ENCODE data around the gene NPFFR1. TPM values are rescaled to one million over a fixed set of nuclear protein-coding genes. Genes with fewer than 3 reads are reported as not detected.
A peak's percentile ranks its signal among the peaks of the same experiment; 100 is the strongest.

Gene NPFFR1
- total RNA-seq, 3 donors from 2014 or later: 0.44 TPM; not detected in 2

DNA sequence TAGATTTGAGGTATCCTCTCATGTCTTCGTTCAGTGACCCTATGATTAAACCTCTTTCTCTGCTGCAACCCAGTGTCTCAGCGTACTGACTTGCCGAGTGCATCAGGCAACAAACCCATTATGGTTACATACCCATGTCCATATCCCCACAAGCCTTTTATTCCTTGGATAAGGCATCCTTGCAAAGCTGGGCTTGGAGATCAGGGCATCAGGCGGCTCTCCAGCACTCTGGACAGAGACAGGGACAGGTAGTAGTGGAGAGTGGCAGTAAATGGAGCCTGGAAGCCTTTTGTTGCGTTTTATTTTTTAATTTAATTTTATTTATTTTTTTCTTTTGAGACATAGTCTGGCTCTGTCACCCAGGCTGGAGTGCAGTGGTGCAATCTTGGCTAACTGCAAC, 32.0 kb upstream of the NPFFR1 start:
- TF ChIP-seq POLR2A (IDR thresholded peaks at IDR 0.05): no peak
- TF ChIP-seq, protein P1, sequence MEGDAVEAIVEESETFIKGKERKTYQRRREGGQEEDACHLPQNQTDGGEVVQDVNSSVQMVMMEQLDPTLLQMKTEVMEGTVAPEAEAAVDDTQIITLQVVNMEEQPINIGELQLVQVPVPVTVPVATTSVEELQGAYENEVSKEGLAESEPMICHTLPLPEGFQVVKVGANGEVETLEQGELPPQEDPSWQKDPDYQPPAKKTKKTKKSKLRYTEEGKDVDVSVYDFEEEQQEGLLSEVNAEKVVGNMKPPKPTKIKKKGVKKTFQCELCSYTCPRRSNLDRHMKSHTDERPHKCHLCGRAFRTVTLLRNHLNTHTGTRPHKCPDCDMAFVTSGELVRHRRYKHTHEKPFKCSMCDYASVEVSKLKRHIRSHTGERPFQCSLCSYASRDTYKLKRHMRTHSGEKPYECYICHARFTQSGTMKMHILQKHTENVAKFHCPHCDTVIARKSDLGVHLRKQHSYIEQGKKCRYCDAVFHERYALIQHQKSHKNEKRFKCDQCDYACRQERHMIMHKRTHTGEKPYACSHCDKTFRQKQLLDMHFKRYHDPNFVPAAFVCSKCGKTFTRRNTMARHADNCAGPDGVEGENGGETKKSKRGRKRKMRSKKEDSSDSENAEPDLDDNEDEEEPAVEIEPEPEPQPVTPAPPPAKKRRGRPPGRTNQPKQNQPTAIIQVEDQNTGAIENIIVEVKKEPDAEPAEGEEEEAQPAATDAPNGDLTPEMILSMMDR (IDR thresholded peaks at IDR 0.05): no peak
- TF ChIP-seq POLR2AphosphoS5 (IDR thresholded peaks at IDR 0.05): no peak
- Histone ChIP-seq H3K27me3 (no peaks in the 10 kb centered on the region), H3K36me3 (no peaks in the 10 kb centered on the region), H3K27ac (no peak overlapping the region), H3K4me3 (no peak overlapping the region), H3K4me1 (no peaks in the 10 kb centered on the region), H3K9me3 (no peaks in the 10 kb centered on the region)
- no peak for DNase-seq (ENCODE audit: low spot score in 2 of 2)
- intact Hi-C loops (cut with DNase I; ENCODE audit: low total_unique reads): no loop called here

DNA sequence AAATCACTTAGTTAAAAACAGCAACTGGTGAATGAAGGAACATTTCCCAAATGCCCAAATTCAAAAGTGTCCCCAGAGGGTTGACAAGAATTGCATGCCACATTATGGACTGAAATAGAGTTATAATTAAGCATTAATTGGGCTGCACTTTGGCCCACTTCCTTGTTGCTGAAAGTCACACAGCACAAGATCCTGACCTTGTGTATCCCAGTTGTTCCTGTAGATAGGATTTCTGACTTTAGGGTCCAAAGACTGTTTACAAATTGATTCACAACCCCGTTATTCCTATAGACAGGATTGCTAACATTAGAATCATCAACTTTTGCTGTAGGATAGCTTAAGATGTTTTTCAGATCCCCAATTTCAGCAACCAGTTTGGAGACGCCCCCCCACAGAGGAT, 31.5 kb upstream of the NPFFR1 start:
- H3K9me3 ChIP-seq: no peaks in the 10 kb centered on the region
- TF ChIP-seq, protein P1 (IDR thresholded peaks at IDR 0.05): no peak
- TF ChIP-seq POLR2A (IDR thresholded peaks at IDR 0.05) (no peak), POLR2AphosphoS5 (IDR thresholded peaks at IDR 0.05) (no peak)
- no peak for DNase-seq (ENCODE audit: low spot score in 2 of 2)
- intact Hi-C loops (cut with DNase I; ENCODE audit: low total_unique reads): no loop called here
- H3K27me3 ChIP-seq: no peaks in the 10 kb centered on the region
- no peak overlapping the region for H3K27ac ChIP-seq
- no peaks in the 10 kb centered on the region for H3K36me3 ChIP-seq
- H3K4me1 ChIP-seq: no peaks in the 10 kb centered on the region
- H3K4me3 ChIP-seq: no peak overlapping the region

DNA sequence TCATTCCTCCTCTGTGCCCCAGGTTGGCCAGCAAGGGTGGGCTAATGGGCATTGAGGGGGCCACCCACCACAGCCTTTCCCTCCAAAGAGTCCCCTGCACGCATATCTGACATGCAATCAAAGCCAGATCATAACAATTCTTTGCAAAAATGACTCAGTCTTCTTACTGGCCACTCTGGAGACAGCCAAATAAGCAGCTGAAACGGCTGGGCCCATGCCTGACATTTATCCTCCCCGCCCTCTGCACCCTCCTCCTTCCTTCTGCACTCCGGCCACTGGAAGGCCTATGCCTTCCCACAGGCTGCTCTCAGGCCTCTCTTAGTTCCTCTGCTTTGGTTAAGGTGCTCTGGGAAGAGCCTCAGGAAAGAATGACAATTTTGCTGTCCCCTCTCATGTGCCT, 29.2 kb upstream of the NPFFR1 start:
- Histone ChIP-seq H3K4me3 (no peak overlapping the region), H3K27ac (peak overlapping the region in 1 of 2 donors; percentile 25)

DNA sequence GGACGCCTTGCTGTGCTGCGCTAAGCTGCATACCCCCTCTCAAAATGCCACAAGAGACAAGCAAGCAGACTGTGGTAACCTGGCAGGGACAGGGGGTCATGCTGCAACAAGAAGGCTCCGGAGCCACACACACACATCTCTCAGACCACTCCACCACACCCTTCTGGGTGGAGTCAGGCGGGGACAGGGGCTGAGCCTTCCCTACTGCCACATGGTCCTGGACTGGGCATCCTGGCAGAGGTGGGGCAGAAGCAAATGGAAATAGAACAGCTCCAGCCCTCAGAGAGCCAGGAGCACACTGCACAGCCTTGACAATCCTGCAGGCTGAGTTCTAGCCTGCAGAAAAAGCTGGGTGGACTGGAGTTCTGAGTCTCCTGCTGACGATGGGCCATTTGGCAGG, 28.4 kb upstream of the NPFFR1 start:
- Histone ChIP-seq H3K27ac (no peak overlapping the region), H3K4me1 (no peaks in the 10 kb centered on the region), H3K27me3 (no peaks in the 10 kb centered on the region), H3K36me3 (no peaks in the 10 kb centered on the region), H3K9me3 (no peaks in the 10 kb centered on the region), H3K4me3 (no peak overlapping the region)
- TF ChIP-seq POLR2A (IDR thresholded peaks at IDR 0.05): no peak
- intact Hi-C loops (cut with DNase I; ENCODE audit: low total_unique reads): no loop called here
- DNase-seq (ENCODE audit: low spot score in 2 of 2): no peak

More for the DNA sequence above, 29.2 kb upstream of the NPFFR1 start:
- Histone ChIP-seq H3K36me3 (no peaks in the 10 kb centered on the region), H3K4me1 (no peaks in the 10 kb centered on the region), H3K27me3 (no peaks in the 10 kb centered on the region), H3K9me3 (no peaks in the 10 kb centered on the region)
- intact Hi-C loops (cut with DNase I; ENCODE audit: low total_unique reads): no loop called here
- TF ChIP-seq, protein P1 (IDR thresholded peaks at IDR 0.05): no peak
- TF ChIP-seq POLR2A (IDR thresholded peaks at IDR 0.05) (no peak), POLR2AphosphoS5 (IDR thresholded peaks at IDR 0.05) (no peak)
- DNase-seq (ENCODE audit: low spot score in 2 of 2): no peak

DNA sequence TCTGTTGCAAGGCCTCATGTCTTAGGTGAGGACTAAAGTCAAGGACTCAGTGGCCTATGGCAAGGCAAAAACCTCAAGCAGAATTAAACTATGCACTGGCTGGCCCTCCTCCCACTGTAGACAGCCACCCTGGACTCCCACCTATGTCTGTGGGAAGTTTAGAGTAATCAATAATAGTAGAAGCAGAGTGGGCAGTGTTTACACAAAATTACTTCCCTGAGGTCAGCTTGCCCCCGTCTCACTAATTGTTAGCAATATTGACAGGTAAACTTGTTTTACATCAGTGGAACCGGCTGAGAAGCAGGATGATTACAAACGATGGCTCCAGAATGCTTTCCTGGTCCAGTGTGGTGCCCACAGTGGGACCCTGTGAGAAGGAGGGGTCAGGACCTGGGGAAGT, 27.9 kb upstream of the NPFFR1 start:
- H3K36me3 ChIP-seq: no peaks in the 10 kb centered on the region
- DNase-seq (ENCODE audit: low spot score in 2 of 2): no peak
- no peak overlapping the region for H3K4me3 ChIP-seq
- TF ChIP-seq POLR2AphosphoS5 (IDR thresholded peaks at IDR 0.05): no peak
- TF ChIP-seq, protein P1 (IDR thresholded peaks at IDR 0.05): no peak
- no peak for TF ChIP-seq POLR2A (IDR thresholded peaks at IDR 0.05)
- H3K27me3 ChIP-seq: no peaks in the 10 kb centered on the region
- intact Hi-C loops (cut with DNase I; ENCODE audit: low total_unique reads): no loop called here
- H3K9me3 ChIP-seq: no peaks in the 10 kb centered on the region
- no peak overlapping the region for H3K27ac ChIP-seq
- H3K4me1 ChIP-seq: no peaks in the 10 kb centered on the region

DNA sequence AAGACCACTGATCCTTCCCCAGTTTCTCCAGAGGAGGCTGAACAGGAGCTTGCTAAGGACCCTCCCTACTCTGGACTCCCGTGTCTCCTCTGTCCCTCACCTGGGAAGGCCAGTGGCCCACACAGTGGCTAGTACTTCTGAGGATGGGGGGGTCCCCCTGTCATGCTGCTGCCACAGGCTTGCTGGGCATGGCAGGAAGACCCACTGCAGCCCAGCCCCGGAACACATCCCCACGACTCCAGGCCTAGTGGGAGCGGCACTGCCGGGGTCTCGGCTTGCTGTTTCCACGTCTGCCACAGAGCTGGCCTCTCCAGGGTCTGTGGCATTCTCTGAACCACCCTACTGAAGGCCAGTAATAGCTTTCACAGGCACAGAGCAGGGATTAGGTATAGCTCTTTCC, 25.9 kb upstream of the NPFFR1 start:
- Histone ChIP-seq H3K36me3 (no peaks in the 10 kb centered on the region), H3K4me3 (no peak overlapping the region), H3K27me3 (no peaks in the 10 kb centered on the region), H3K27ac (no peak overlapping the region), H3K9me3 (no peaks in the 10 kb centered on the region), H3K4me1 (no peaks in the 10 kb centered on the region)
- TF ChIP-seq, protein P1 (IDR thresholded peaks at IDR 0.05): no peak
- no peak for TF ChIP-seq POLR2A (IDR thresholded peaks at IDR 0.05)
- TF ChIP-seq POLR2AphosphoS5 (IDR thresholded peaks at IDR 0.05): no peak
- intact Hi-C loops (cut with DNase I; ENCODE audit: low total_unique reads): no loop called here
- DNase-seq (ENCODE audit: low spot score in 2 of 2): no peak
